DND-41 (cell line): ENCODE data around the gene HRH4.

ENCODE experiments used
- ATAC-seq: fragments of 200-7000 bp; cut with Tn5 transposase; 3 replicates; pipeline ENCODE4 v1.9.1; 2021; ENCODE audit warnings: low read depth; ENCODE audit not compliant: insufficient read depth
- DNase-seq: peaks from one replicate; pipeline ENCODE4 v3.0.0-alpha.2; 2020
- H2AFZ ChIP-seq: 2 replicates; pipeline ENCODE4 v1.6.0; 2012; ENCODE audit warnings: low read depth, low read length
- H3K27ac ChIP-seq: 2 replicates; pipeline ENCODE4 v1.5.1; 2012; ENCODE audit warnings: low read length, inconsistent platforms
- H3K27me3 ChIP-seq: fragments of 200-600 bp; sonication (generic); 2 replicates; pipeline ENCODE4 v1.6.0; 2012; ENCODE audit warnings: low read length, mild to moderate bottlenecking, inconsistent platforms; ENCODE audit not compliant: insufficient read depth, poor library complexity
- H3K36me3 ChIP-seq: 2 replicates; pipeline ENCODE4 v1.5.1; 2012; ENCODE audit warnings: low read length, inconsistent platforms; ENCODE audit not compliant: insufficient read depth
- H3K4me1 ChIP-seq: 2 replicates; pipeline ENCODE4 v1.5.1; 2012; ENCODE audit warnings: mild to moderate bottlenecking, low read length; ENCODE audit not compliant: insufficient read depth
- H3K4me2 ChIP-seq: 2 replicates; pipeline ENCODE4 v1.6.0; 2012; ENCODE audit warnings: mild to moderate bottlenecking, moderate library complexity, low read length, inconsistent platforms; ENCODE audit not compliant: insufficient read depth
- H3K4me3 ChIP-seq, 2 experiments: fragments of 200-600 bp in 1 of 2; shearing (Covaris generic) in 1 of 2; 2 replicates each; pipeline ENCODE4 v1.5.1; 2012 to 2016; ENCODE audit warnings: inconsistent platforms in 2 of 2, low read length in 2 of 2, mild to moderate bottlenecking in 2 of 2, low read depth in 1 of 2, moderate library complexity in 1 of 2
- H3K79me2 ChIP-seq: 2 replicates; pipeline ENCODE4 v1.6.0; 2012; ENCODE audit warnings: low read length, inconsistent platforms; ENCODE audit not compliant: insufficient read depth
- H3K9ac ChIP-seq: 2 replicates; pipeline ENCODE4 v1.6.0; 2012; ENCODE audit warnings: low read depth, mild to moderate bottlenecking, inconsistent platforms, low read length, moderate library complexity
- H3K9me3 ChIP-seq: 2 replicates; pipeline ENCODE4 v1.5.1; 2012; ENCODE audit warnings: low read length, moderate library complexity, mild to moderate bottlenecking, inconsistent platforms; ENCODE audit not compliant: insufficient read depth, severe bottlenecking
- H4K20me1 ChIP-seq: 2 replicates; pipeline ENCODE4 v1.6.0; 2012; ENCODE audit warnings: low read length; ENCODE audit not compliant: insufficient read depth
- EZH2 ChIP-seq: IDR thresholded peaks from 3 replicates; pipeline ENCODE4 v1.6.1; 2012; ENCODE audit warnings: borderline replicate concordance, low read depth, mild to moderate bottlenecking, moderate library complexity, low read length, inconsistent platforms; ENCODE audit not compliant: severe bottlenecking
- TF ChIP-seq, protein P1 (sequence below): IDR thresholded peaks from 2 replicates; pipeline ENCODE4 v1.5.1; 2012; ENCODE audit warnings: borderline replicate concordance, low read length, moderate library complexity, mild to moderate bottlenecking; ENCODE audit not compliant: poor library complexity, severe bottlenecking; ENCODE audit errors: extremely low read depth

Gene HRH4

DNA sequence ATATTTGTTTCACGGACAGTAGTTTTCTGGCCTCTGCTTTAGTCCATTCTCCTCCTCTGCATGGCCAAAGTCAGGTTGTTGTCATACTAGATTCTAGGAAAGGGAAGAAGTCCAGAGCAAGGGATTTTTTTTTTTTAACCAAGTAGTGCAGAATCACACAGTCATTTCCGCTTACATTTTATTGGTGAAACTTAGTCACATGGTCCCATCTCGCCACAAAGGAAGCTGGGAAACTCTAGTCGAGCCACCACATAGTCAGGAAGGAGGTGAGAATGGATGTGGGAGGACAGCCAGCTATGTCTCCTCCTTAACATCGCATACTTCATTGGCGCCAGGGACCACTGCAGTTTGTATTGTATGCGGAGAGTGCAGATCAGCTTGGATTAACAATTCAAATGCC lies 10.4 kb downstream of the HRH4 start:
- Histone ChIP-seq H3K27me3 (no peaks in the 10 kb centered on the region), H3K4me2 (no peak overlapping the region), H3K4me1 (no peaks in the 10 kb centered on the region), H3K36me3 (no peaks in the 10 kb centered on the region), H2AFZ (no peak overlapping the region), H3K4me3 (no peak overlapping the region), H3K27ac (no peak overlapping the region), H3K9ac (no peak overlapping the region), H4K20me1 (no peaks in the 10 kb centered on the region), H3K79me2 (no peaks in the 10 kb centered on the region), H3K9me3 (no peaks in the 10 kb centered on the region)
- TF ChIP-seq EZH2, result no peak
- ATAC-seq, result no peak
- no peak for DNase-seq

DNA sequence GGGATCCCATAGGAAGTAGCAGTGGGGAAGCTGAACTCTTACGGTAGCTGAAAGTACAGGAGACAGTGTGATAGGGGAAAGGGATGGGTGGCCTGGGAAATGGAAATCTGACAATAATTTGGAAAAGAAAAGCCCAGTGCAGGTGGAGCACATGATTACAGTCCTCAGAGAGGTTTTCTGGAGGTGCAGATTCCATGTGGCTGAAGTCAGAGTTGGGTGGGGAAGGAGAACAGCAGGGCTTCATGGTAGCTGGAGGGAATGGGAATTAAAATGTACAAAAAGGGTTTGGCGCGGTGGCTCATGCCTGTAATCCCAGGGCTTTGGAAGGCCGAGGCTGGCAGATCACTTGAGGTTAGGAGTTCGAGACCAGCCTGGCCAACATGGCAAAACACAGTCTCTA lies 12.2 kb downstream of the HRH4 start:
- no peak for TF ChIP-seq EZH2
- TF ChIP-seq, protein P1, sequence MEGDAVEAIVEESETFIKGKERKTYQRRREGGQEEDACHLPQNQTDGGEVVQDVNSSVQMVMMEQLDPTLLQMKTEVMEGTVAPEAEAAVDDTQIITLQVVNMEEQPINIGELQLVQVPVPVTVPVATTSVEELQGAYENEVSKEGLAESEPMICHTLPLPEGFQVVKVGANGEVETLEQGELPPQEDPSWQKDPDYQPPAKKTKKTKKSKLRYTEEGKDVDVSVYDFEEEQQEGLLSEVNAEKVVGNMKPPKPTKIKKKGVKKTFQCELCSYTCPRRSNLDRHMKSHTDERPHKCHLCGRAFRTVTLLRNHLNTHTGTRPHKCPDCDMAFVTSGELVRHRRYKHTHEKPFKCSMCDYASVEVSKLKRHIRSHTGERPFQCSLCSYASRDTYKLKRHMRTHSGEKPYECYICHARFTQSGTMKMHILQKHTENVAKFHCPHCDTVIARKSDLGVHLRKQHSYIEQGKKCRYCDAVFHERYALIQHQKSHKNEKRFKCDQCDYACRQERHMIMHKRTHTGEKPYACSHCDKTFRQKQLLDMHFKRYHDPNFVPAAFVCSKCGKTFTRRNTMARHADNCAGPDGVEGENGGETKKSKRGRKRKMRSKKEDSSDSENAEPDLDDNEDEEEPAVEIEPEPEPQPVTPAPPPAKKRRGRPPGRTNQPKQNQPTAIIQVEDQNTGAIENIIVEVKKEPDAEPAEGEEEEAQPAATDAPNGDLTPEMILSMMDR, result no peak
- no peak overlapping the region for H3K27ac ChIP-seq
- no peaks in the 10 kb centered on the region for H4K20me1 ChIP-seq
- H2AFZ ChIP-seq, result no peak overlapping the region
- ATAC-seq, result no peak
- no peak overlapping the region for H3K9ac ChIP-seq
- no peak overlapping the region for H3K4me2 ChIP-seq
- H3K9me3 ChIP-seq, result no peaks in the 10 kb centered on the region
- no peak overlapping the region for H3K4me3 ChIP-seq
- no peaks in the 10 kb centered on the region for H3K36me3 ChIP-seq
- no peaks in the 10 kb centered on the region for H3K27me3 ChIP-seq
- no peaks in the 10 kb centered on the region for H3K4me1 ChIP-seq
- no peak for DNase-seq
- no peaks in the 10 kb centered on the region for H3K79me2 ChIP-seq

- no peaks in the 10 kb centered on the region for H3K4me1 ChIP-seq
- H3K4me3 ChIP-seq, result no peak overlapping the region
- no peaks in the 10 kb centered on the region for H3K36me3 ChIP-seq
- DNase-seq (no peak), ATAC-seq (no peak)
- H3K9me3 ChIP-seq, result no peaks in the 10 kb centered on the region
- no peak overlapping the region for H2AFZ ChIP-seq
- H3K79me2 ChIP-seq, result no peaks in the 10 kb centered on the region
- H3K27me3 ChIP-seq, result no peaks in the 10 kb centered on the region
- H3K27ac ChIP-seq, result no peak overlapping the region
- no peak overlapping the region for H3K9ac ChIP-seq
- no peaks in the 10 kb centered on the region for H4K20me1 ChIP-seq
- no peak for TF ChIP-seq EZH2
- TF ChIP-seq, protein P1, result no peak
- no peak overlapping the region for H3K4me2 ChIP-seq
These were observed 14.0 kb downstream of the HRH4 start for GRCh38 chr18:24474406-24474805.

DNA sequence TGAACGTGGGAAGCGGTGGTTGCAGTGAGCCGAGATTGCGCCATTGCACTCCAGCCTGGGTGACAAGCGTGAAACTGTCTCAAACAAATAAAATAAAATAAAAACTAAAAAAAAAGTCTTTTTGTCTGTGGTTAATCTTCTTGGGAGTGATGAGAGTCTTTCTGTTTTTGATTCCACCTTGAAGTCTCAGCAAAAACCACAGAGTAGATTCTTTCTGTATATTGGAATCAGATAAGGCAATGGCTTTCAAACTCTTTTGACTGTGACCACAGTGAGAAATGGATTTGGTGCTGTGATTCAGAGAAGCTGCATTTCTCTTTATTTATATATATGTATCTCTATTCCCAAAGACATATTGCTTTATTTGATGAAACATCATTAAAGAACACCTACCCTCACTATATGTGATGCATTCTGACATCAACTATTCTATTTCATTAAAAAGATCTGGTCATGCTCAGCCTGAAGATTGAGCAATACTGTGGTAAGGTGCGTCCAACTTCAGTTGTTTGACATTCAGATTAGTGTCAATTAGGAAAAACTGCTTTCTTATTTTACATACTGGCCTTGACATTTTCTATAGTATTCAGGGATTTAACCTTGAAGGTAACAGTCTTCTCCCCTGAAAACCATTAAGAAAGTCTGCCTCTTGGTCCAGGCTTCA lies 15.6 kb downstream of the HRH4 start:
- ATAC-seq, result peak; percentile 50; the same call in 1 of the 3 replicates
- Histone ChIP-seq H4K20me1 (no peaks in the 10 kb centered on the region), H3K4me1 (no peaks in the 10 kb centered on the region), H3K4me2 (no peak overlapping the region), H3K36me3 (no peaks in the 10 kb centered on the region), H3K4me3 (no peak overlapping the region), H3K9me3 (no peaks in the 10 kb centered on the region), H3K27me3 (no peaks in the 10 kb centered on the region), H3K9ac (no peak overlapping the region), H3K27ac (no peak overlapping the region), H3K79me2 (no peaks in the 10 kb centered on the region), H2AFZ (no peak overlapping the region)
- no peak for DNase-seq
- TF ChIP-seq, protein P1, result no peak
- TF ChIP-seq EZH2, result no peak
